Measurements from ENCODE around the gene LRRC49.
"Not testable (repeated sequence)": the region's sequence is repeated elsewhere in the genome, so short reads cannot be mapped to it uniquely, and the experiment has no call there.

Gene LRRC49

DNA sequence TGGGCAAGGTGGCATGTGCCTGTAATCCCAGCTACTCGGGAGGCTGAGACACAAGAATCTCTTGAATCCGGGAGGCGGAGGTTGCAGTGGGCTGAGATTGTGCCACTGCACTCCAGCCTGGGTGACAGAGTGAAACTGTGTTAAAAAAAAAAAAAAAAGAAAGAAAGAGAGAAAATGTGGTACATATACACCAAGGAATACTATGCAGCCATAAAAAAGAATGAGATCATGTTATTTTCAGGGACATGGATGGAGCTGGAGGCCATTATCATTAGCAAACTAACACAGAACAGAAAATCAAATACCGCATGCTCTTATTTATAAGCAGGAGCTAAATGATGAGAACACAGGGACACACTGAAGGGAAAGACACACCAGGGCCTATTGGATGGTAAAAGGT, 111.9 kb downstream of the LRRC49 start:
- not testable (repeated sequence) for DNase-seq

DNA sequence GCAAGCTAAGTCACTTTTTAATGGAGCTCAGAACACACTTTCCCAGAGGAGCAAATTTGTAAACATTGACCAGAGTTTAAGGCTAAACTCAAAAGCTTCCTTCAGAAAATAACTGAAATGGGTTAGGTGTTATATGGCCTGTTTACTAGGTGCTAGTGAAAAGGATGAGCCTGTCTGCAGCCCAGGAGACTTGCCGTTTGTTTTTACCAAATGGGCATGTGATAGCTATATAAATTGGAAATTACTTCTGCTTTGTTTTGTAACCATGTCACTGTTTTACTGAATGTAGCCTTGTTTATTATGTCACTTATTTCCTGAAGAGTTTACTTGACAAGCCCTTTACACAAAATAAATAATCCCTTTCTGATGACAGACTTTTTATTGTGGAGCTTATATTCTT, 113.3 kb downstream of the LRRC49 start:
- no peak for DNase-seq

DNA sequence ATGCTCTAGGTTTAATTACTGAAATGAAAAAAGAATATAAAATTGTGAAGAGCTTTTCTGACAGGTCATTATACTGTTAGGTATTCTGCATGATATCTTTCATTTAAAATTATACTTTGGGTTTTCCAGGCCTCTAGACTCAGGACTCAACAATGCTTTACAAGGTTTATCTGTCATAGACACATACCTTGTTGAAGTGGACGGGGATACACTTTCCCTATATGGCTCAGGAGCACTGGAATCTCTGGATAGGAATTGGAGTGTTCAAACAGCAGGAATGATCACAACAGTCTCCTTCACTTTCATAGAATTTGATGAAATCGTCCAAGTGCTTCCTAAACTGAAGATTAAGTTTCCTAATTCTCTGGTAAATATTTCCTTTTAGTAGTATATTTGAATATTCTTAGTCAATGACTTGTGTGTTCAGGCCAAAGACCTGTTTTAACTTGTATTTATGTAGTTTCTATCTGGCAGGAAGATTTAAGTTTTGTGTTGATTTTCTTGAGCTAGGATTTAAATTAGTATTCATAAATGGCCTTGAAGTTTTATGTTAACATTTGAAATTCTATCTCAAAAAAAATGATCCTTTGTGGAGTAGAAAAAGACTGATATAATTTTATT, 115.7 kb downstream of the LRRC49 start:
- no peak for DNase-seq

DNA sequence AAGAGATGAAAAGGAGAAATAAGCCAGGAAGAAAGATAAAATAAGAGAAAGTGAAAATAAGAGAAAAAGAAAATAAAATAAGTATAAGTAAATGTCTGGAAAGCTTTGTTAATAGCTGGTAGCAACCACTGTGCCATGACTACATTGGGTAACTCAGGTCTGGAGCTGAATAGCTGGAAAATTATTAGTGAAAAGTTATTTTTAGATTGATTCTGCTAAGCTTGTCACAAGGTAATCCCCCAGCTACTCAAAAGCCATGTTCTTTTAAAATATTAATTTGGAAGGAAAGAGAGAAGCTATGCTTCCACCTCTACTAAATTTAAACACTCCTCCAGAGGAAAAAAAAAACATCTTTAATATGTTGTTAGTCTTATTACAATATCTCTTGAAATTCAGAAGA, 117.8 kb downstream of the LRRC49 start:
- no peak for DNase-seq

DNA sequence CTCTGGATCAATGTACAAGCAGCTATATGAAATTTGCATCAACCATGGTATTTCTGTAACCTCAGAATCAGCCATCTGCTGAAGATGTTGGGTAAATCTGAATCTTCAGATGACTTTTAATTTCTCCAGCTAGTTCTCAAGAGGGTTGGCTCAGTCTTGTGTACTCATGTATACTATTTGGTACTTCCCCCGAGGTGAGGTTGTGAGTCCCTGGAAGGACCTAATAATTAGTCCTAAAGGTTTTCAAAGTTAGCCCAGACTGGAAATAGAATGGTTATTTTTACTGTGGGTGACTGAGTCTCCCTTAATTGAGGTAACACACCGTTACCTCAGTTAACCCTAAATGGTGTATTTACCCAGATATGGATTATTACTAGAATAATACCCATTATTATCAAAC, 118.4 kb downstream of the LRRC49 start:
- DNase-seq, result no peak

DNA sequence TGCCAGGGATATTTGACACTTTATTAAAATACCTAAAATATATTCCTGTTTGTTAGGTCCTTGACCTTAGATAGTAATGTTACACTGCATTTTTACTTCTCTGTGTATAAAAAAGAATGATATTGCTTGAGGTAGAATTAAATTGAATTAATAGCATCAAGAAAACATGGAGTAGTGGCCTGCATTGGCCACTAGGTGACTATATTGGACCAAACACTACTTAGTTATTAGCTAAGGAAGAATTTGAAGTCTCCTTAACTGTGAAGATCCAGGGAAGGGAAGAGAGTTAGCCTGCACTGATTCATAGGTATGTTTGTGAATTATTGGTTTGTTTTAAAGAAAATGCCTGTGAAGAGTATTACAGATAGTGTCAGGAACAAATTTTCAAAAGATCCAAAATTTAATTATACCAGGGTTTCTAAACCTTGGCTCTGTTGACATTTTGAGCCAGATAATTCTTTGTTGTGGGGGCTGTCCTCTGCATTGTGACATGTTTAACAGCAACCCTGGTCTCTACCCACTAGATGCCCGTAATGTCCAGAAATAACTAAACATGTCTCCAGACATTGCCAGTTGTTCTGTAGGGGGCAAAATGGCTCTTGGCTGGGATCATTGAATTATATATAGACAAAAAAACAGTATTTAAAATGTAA, 119.0 kb downstream of the LRRC49 start:
- no peak for DNase-seq

DNA sequence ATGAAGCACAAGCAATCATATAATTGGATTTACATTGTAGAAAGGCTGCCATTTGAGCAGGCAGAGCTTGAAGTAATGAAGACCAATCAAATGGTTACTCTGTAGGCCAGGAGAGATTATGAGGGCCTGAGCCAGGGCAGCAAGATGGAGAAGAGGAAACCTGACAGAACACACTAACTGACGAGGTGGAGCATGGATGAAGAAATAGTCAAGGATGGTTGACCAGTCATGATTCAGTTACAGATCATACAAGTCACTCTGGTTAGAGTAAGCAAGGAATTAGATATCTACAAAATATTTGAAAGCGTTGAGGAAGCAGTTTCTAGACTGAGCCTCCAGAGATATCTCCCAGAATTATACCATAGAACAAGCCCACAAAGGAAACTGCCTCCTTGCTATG, 120.8 kb downstream of the LRRC49 start:
- DNase-seq, result no peak

DNA sequence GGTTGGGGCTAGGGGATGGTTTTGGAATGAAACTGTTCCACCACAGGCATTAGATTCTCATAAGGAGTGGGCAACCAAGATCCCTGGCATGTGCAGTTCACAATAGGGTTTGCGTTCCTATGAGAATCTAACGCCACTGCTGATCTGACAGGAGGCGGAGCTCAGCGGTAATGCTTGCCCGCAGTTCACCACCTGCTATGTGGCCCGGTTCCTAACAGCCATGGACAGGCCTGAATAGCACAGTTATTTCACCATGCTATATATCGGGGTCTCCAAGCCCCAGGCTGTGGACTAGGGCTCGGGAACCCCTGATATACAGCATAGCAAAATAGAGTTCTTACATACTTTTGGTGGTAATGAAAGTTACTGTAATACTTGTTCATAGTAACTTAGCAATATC, 122.7 kb downstream of the LRRC49 start:
- DNase-seq, result no peak

DNA sequence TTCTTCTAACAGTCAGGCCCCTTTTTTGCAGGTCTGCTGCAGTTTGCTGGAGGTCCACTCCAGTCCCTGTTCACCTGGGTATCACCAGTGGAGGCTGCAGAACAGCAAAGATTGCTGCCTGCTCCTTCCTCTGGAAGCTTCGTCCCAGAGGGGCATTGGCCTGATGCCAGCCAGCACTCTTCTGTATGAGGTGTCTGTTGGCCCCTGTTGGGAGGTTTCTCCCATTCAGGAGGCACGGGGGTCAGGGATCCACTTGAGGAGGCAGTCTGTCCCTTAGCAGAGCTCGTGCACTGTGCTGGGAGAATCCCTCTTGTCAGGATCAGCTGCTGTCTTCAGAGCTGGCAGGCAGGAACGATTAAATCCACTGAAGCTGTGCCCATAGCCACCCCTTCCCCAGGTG, 138.6 kb downstream of the LRRC49 start:
- not testable (repeated sequence) for DNase-seq

DNA sequence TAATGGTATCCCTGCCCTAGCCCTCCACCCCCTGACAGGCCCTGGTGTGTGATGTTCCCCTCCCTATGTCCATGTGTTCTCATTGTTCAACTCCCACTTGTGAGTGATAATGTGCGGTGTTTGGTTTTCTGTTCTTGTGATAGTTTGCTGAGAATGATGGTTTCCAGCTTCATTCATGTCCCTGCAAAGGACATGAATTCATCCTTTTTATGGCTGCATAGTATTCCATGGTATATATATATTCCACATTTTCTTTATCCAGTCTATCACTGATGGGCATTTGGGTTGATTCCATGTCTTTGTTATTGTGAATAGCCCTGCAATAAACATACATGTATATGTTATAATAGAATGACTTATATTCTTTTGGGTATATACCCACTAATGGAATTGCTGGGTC, 142.9 kb downstream of the LRRC49 start:
- DNase-seq, result not testable (repeated sequence)

DNA sequence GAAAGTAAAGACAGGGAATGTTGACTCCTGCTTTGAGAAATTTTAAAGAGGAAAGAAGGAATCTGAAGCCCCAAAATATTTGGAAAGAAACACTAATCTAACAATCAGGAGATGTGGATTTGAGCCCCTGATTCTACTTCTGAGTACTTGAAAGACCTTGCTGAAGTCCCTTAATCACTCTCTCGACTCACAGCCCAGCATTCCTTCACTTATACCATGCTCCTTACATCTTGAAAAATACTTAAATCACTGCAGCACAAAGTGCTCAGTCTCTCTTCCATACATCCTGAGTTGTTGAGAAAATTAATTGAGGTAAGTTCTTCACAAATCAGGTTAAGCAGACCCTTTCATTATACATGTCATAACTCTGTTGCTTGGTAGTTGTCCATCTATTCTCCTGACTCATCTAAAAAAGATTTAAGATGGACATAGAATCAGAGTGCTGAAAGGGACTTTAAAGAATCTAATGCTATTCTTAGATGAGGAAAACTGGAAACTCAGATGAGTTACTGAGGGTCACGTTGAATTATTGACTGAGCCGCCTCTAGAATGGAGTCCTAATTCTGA, 149.8 kb downstream of the LRRC49 start:
- DNase-seq, result no peak

DNA sequence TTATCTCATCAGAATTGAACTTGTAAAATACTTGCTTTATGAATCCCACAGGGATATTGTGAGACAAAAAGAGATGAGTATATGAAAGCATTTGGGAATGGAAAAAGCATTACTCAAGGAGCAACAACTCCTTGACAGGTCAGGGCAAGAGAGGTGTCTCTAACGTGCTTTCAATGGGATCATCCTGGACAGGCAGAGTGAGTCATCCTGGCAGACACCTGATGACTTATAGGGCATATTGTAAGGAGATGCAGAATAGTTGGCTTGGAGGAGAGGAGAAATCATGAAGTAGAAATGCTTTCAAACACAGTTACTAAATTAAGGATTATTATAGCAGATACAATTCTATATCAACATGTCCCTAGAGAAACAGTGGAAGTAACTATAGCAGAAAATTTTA, 150.7 kb downstream of the LRRC49 start:
- DNase-seq, result no peak

DNA sequence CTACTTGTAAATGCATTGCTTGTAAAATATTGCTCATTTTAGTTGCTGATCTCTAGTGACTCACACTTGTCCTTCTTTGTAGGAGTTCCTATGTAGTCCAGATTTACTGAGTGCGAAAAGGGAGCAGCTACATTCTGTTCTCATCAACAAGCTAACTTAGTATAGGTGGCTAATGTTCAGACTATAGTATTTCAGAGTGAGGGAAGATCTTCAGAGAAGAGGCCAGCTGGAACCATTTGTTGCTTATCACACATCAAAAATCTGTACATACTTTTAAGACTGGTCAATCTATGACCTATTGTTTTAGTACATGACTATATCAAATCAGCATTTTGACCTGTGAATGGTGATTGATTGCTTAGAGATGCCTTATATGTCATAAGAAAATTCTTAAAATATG, 151.4 kb downstream of the LRRC49 start:
- no peak for DNase-seq

DNA sequence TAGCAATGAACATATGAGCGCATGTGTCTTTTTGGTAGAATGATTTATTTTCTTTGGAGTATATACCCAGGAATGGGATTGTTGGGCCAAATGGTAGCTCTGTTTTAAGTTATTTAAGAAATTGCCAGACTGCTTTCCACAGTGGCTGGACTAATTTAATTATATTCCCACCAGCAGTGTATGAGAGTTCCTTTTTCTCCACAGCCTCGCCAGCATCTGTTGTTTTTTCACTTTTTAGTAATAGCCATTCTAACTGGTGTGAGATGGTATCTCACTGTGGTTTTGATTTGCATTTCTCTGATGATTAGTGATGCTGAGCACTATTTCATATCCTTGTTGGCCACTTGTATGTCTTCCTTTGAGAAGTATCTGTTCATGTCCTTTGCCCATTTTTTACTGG, 153.5 kb downstream of the LRRC49 start:
- DNase-seq, result not testable (repeated sequence)

DNA sequence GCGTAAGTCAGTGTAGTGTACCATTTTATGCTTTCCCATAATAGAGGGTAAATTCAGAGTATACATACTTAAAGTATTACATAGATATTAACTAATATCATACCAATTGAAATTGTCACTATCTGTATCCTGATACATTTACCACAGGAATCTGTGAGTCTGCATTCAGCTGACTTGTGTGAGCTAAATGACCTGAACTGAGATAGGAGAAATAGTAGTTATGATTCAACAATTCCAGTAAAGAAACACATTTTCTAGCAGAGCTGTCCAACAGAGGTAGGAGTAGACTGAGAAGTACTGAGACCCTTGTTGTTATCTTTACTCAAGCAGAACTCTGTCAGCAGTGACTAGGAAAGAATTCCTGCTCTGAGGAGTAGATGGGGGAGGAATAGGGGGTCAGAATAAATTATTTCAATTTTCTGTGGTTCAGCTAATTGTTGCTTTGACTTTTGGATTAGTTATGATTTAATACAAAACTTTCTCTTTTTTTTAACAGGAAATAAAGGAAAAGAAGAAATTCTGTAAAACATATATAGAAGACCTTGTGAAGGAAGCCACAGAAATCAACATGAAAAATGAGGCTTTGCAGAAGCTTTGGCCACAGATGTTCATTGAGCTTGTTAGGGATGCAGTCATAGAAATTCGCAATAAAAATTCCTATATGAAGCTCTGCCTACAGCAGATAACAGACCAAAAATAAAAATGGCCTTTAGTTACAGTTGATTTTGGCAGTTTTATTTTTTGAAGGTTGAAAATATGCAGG, 156.5 kb downstream of the LRRC49 start:
- no peak for DNase-seq

DNA sequence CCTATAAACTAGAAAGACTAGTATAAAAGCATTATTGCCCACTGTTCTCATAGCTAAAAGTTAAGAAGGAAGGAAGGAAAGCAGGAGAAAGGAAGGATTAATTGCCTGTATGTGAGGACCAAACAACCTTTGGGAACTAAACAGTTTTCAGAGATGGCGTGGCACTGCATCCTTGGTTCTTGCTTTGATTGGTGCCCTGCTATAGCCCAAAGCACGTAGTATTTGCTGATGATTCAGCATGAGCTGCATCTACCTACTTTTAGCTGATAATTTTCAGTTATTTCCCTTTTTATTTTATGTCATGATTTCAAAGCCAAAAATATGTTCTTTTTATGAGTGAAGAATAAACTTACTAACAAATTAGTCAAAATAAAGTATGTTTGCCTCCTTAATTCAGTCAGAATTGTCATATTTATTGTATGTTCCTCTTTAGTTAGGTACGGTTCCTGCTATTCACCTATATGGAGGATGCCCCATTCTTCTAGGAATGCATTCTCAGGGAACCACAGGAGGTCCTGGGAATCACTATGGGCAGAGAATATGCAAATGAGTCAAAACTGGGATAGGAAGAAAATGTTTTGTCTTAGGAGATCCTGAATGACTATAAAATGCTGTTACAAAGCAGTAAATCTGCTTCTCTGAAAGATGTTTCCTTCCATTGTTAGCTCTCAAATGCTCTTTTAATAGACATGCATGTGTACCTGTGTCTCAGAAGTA, 157.2 kb downstream of the LRRC49 start:
- no peak for DNase-seq

DNA sequence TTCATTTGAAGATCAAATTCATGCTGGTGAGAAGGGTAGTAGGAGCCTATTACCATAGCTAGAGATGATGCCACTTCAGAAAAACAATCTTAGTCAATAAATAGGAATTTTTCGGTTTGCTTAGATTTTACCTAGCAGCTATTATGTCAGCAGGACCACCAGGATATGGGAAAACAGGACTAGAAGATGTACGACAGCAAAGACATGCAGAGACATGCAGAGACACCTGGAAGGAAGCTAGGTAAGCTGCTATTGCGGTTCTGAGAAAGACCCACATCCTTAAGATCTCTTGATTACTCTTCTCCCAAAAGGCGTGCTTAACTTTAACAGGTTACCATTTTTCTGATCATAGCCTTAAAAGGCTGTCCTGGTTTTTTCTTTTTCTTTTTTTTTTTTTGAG, 157.8 kb downstream of the LRRC49 start:
- DNase-seq, result no peak

DNA sequence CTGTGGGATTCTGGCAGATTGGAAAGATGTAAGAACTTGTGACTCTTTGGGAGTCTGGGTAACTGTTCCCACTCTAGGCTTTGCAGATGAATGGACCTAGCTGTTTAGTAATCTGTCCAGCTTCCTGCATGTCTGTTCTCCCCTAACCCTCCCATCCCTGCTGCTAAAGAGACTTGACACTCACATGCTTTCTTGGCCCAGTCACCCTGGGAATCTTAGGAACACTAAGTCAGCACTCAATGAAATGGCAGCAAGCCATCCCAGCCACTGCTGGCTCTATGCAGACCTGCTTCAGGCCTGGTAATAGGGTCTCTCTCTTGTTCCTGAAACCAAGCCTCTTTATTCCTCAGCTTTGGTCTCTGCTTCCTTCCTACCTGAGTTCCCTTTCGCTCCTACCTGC, 158.9 kb downstream of the LRRC49 start:
- no peak for DNase-seq

DNA sequence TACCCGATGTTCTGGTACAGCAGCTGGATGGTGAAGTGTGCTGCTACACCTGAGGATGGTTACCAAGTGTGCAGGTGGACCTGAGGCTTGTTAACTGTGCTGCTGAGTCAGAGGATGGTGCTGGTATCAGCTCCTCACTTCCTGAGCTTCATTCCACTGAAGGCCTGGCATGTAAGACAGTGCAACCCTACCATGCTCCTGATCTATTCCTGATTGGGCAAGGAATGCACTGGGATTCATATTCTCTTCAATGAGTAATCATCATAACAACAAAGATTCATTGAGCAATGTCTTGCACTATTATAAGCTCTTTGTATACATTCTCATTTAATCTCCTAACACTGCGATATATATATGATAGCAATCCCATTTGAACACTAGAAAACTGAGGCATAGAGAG, 159.7 kb downstream of the LRRC49 start:
- no peak for DNase-seq

DNA sequence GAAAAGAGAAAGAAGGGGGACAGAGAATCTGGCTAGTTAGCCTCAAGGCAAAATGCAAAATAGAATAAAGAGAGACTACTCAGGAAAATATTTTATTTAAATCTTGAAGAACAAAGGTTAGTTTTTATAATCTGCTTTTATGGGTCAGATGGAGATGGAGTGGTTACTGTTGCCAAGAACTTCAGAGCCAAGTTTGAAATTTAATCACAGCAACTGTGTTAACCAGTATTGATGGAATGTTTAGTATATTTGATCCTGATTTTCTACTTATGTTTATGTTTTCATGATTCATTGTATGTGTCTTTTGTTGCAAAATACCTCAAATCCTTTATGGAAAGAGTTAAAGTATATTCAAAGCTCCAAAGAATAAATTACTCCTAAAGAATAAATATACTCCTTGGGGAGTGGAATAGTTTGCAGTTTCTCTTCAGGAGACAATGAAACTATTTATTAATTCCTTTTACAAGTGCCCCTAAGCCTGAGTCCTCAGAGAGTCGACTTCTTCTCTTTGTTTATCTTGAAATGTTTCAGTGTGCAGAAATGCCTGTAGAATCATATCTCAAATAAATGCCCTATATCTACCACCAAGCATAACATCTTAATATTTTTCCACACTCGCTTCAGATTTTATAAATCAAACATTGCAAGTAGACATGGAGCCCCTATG, 161.8 kb downstream of the LRRC49 start:
- no peak for DNase-seq

DNA sequence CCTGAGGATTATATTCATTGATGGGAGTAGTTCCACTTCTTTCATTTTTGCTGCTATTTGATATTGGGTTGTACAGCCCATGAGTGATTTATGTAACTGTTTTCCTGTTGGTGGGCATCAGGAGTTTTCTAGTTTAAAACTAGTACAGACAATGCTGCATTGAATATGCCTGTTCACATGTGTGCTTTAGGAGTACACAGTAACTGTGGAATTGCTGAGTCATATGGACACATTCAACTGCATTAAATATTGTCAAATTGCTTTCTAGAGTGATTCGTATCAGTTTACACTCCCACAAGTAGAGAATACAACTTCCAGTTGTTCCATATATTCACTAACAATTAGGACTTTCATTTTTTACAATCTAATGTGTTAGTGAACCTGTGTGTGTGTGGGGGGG, 162.8 kb downstream of the LRRC49 start:
- no peak for DNase-seq

DNA sequence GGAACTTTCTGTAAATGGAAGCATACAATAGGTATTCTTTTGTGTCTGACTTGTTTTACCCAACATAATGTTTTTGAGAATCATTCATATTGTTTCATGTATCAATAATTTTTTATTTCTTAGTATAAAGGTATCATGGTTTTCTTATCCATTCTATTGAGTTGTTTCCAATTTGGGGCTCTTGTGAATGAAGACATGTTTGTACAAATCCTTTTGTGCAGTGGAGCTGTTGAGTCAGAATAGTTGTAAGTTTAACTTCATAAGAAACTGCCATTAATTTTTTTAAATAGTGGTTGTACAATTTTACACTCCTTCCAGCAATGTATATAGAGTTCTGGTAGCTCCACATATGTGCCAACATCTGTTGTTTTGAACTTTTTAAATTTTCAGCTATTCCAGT, 163.5 kb downstream of the LRRC49 start:
- no peak for DNase-seq

DNA sequence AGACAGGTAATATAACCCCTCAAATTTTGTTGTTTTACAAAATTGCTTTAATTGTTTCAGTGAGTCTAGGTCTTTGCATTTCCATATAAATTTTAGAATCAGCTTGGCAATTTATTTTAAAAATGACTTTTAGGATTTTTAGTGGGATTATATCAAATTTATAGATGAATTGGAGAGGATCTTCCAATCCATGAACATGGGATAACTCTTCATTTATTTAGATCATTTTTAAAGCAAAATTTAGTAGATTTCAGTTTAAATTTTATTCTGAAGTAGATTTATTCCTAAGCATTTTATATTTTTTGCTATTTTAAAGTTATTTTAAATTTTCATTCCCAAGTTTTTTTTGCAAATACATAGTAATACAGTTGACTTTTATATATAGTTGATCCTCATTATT, 164.5 kb downstream of the LRRC49 start:
- no peak for DNase-seq
